ENCODE measurements around the gene DESI1. TPM values are rescaled to one million over a fixed set of nuclear protein-coding genes. Genes with fewer than 3 reads are reported as not detected.
"Not testable (repeated sequence)": the region's sequence is repeated elsewhere in the genome, so short reads cannot be mapped to it uniquely, and the experiment has no call there.

DESI1 gene
- 15.2 and 15.8 TPM in 2 replicates for total RNA-seq (2014; rRNA removed; shearing (Covaris generic))

- DNase-seq (ENCODE audit: low spot score) = no peak
Observed at GRCh38 chr22:41620589-41621098, at the start of gene DESI1. Gene DESI1 (minus strand): TSS chr22:41621043. CDS start chr22:41620839, 204 bp downstream.

GRCh38 chr22:41668971-41669911, 48.4 kb upstream of the DESI1 start:
- peak; percentile 82 for DNase-seq (ENCODE audit: low spot score)

GRCh38 chr22:41664951-41665350, 44.1 kb upstream of the DESI1 start:
- DNase-seq (ENCODE audit: low spot score) = no peak

- DNase-seq (ENCODE audit: low spot score) = no peak
Observed at GRCh38 chr22:41664490-41664889, 43.6 kb upstream of the DESI1 start.

DNA sequence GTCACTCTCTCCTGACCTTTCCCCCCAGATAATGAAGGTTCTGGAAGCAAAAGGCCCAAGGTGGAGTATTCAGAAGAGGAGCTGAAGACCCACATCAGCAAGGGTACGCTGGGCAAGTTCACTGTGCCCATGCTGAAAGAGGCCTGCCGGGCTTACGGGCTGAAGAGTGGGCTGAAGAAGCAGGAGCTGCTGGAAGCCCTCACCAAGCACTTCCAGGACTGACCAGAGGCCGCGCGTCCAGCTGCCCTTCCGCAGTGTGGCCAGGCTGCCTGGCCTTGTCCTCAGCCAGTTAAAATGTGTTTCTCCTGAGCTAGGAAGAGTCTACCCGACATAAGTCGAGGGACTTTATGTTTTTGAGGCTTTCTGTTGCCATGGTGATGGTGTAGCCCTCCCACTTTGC, 42.8 kb upstream of the DESI1 start:
- DNase-seq (ENCODE audit: low spot score) = not testable (repeated sequence)

GRCh38 chr22:41661713-41662112, 40.9 kb upstream of the DESI1 start:
- DNase-seq (ENCODE audit: low spot score) = no peak

DNA sequence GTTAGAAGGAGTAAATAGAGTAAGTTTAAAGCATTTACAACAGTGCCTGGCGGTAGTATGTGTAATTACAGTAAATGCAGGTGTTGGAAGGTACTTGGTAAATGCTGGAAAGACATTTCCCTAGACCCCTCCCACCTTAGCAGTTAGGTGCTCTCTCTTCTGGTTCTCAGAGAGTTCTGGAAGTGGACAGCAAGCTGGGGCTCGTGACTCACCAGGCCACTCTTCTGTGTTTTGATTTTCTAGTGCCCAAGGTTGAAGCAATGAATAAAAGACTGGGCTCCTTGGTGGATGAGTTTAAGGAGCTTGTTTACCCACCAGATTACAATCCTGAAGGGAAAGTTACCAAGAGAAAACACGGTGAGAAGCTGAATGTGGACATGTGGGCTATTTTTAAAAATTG, 40.2 kb upstream of the DESI1 start:
- DNase-seq (ENCODE audit: low spot score) = no peak

DNA sequence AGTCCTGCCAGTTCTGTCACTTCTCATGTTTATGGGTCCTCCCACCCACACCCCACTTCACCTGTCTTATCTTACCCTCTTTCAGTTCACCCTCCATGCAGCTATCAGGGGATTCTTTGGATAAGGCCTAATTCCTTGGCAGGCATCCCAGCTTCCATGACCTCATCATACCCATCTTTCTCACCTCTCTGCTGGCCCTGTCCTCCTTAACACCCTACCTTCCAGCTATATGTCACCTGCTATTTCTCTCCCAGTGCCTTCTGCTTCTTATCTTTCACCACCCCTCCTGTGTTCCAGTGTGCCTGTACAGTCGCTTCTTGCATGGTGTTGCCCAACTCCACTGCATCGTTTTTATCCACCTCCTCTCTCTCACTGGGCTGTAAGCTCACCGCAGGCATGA, 39.6 kb upstream of the DESI1 start:
- DNase-seq (ENCODE audit: low spot score) = peak; percentile 11

DNA sequence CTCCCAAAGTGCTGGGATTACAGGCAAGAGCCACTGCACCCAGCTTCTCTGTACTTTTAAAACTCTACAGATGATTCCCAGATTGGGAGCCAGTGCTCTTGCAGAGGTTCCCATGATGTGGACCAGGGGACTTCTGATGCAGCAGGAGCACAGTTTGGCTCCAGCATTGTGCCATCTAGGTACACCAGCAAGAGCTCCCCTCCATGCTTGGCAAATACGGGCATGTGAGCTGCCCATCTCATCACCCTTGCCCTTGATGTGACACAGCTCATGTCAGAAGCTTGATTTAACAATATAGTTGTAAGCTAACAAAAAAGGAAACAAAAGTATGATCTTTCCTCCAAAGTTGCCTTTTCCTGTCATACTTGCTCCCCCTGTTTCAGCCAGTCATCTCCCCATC, 39.1 kb upstream of the DESI1 start:
- no peak for DNase-seq (ENCODE audit: low spot score)

- DNase-seq (ENCODE audit: low spot score) = no peak
Observed at GRCh38 chr22:41658869-41659268, 38.0 kb upstream of the DESI1 start.

DNA sequence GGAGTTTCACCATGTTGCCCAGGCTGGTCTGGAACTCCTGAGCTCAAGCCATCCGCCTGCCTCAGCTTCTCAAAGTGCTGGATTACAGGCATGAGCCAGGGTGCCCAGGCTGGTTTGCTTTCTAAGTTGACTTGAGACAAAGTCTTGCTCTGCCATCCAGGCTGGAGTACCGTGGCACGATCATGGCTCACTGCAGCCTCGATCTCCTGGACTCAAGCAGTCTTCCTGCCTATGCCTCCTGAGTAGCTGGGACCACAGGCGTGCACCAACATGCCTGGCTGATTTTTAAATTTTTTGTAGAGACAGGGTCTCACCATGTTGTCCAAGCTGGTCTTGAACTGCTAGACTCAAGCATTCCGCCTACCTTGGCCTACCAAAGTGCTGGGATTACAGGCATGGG, 36.9 kb upstream of the DESI1 start:
- no peak for DNase-seq (ENCODE audit: low spot score)

GRCh38 chr22:41656556-41656955, 35.7 kb upstream of the DESI1 start:
- no peak for DNase-seq (ENCODE audit: low spot score)

GRCh38 chr22:41654322-41654721, 33.5 kb upstream of the DESI1 start:
- DNase-seq (ENCODE audit: low spot score) = no peak

DNA sequence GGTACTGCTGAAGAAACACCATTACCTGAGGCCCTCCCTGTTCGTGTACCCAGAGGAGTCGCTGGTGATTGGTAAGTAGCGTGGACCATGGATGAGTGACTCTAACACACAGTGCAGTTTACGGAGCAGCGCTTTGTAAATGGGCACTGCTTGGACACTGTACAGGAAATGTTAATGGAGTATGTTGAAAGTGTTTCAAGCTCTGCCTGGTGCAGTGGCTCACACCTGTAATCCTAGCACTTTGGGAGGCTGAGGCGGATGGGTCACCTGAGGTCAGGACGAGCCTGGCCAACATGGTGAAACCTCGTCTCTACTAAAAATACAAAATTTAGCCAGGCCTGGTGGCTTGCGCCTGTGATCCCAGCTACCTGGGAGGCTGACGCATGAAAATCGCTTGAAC, 30.0 kb upstream of the DESI1 start:
- no peak for DNase-seq (ENCODE audit: low spot score)

DNA sequence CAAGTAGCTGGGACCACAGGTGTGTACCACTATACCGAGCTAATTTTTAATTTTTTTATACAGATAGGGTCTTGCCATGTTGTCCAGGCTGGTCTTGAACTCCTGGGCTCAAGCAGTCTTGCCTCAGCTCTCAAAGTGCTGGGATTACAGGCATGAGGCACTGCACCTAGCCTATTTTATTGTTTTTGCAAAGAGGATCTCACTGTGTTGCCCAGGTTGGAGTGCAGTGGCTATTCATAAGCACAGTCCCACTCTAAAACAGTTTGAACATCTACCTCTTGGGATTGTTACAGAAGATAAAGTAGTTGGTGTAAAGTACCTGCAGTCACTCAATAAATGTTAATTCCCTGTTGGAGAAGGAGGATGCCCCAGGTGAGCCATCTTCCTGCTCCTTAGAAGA, 29.4 kb upstream of the DESI1 start:
- DNase-seq (ENCODE audit: low spot score) = no peak

DNA sequence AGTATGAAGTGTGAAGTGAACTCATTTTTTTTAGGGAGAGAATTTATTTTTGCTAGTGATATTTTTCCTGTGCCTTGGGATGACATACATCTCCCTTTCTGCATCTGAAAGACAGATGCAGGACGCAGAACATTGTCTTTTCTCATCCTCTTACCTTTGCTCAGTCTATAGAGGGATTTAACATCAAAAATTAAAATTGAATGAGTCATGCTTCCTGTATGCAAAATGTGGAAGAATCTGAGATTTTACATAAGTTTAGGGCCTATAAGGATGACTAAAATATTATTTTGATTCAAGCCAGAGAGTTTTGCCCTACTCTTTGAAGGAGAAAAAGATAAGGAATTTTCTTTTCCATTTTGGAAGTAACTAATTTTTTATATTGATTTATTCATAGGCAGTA, 27.6 kb upstream of the DESI1 start:
- no peak for DNase-seq (ENCODE audit: low spot score)

GRCh38 chr22:41647771-41648170, 26.9 kb upstream of the DESI1 start:
- DNase-seq (ENCODE audit: low spot score) = no peak

GRCh38 chr22:41642331-41643110, 21.7 kb upstream of the DESI1 start:
- DNase-seq (ENCODE audit: low spot score) = no peak

- DNase-seq (ENCODE audit: low spot score) = no peak
Observed at GRCh38 chr22:41641854-41642253, 21.0 kb upstream of the DESI1 start.

DNA sequence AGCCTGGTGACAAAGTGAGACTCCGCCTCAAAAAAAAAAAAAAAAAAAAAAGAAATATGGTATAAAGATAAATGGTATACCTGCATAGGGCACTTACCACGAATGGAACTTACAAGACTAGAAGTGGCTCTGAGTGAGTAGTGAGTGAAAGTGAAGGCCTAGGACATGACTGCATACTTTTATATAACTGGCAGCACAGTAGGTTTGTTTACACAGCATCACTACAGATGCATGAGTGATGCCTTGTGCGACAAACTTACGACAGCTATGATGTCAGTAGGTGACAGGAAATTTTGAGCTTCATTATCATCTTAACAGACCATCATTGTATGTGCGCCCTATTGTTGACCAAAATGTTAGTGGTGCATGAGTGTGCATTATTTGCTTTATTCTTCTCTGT, 17.9 kb upstream of the DESI1 start:
- no peak for DNase-seq (ENCODE audit: low spot score)

GRCh38 chr22:41638124-41638523, 17.3 kb upstream of the DESI1 start:
- DNase-seq (ENCODE audit: low spot score) = no peak

DNA sequence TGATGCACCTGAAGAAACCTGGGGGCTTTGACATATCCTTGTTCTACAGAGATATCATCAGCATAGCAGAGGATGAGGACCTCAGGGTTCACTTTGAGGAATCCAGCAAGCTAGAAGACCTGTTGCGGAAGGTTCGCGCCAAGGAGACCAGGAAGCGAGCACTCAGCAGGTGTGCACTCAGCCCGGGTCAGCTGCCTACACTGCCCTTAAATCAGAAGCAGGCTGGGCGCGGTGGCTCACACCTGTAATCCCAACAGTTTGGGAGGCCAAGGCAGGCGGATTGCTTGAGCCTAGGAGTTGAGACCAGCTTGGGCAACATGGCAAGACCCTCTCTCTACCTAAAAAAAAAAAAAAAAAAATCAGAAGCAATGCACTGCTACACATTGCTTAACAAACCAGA, 16.8 kb upstream of the DESI1 start:
- DNase-seq (ENCODE audit: low spot score) = not testable (repeated sequence)

- peak; percentile 79 for DNase-seq (ENCODE audit: low spot score)
Observed at GRCh38 chr22:41636467-41636866, 15.6 kb upstream of the DESI1 start.

Data from A172 (cell line).